Measurements from ENCODE around the gene CYB5R3. TPM values are rescaled to one million over a fixed set of nuclear protein-coding genes. Genes with fewer than 3 reads are reported as not detected.
"Not testable (repeated sequence)": the region's sequence is repeated elsewhere in the genome, so short reads cannot be mapped to it uniquely, and the experiment has no call there.

The CYB5R3 gene
- total RNA-seq, 1 donor from 2014 or later = 105 TPM

DNA sequence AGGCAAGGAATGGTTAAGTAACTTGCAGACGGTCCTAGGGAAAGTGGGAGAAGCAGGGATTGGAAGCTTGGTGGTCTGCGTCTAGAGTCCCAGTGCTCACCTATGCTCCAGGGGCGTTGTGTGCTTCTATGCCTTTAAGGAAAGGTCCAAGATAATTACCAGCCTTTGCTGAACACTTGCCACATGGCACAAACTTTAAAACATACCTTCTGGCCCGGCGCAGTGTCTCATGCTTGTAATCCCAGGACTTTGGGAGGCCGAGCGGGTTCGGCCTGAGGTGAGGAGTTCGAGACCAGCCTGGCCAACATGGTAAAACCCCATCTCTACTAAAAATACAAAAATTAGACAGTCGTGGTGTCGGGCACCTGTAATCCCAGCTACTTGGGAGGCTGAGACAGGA, 36.9 kb downstream of the CYB5R3 start:
- no peak overlapping the region for H3K27ac Mint-ChIP-seq (ENCODE audit: unreplicated experiment)
- peaks cover 11% of the 10 kb centered on the region for H3K27me3 Mint-ChIP-seq (ENCODE audit: low read depth)
- peak overlapping the region; percentile 96 for H3K4me3 Mint-ChIP-seq
- H3K4me1 Mint-ChIP-seq = peaks cover 68% of the 10 kb centered on the region
- no peak for DNase-seq (ENCODE audit: low read depth, low spot score)
- no peaks in the 10 kb centered on the region for H3K9me3 Mint-ChIP-seq
- TF ChIP-seq, protein P1, sequence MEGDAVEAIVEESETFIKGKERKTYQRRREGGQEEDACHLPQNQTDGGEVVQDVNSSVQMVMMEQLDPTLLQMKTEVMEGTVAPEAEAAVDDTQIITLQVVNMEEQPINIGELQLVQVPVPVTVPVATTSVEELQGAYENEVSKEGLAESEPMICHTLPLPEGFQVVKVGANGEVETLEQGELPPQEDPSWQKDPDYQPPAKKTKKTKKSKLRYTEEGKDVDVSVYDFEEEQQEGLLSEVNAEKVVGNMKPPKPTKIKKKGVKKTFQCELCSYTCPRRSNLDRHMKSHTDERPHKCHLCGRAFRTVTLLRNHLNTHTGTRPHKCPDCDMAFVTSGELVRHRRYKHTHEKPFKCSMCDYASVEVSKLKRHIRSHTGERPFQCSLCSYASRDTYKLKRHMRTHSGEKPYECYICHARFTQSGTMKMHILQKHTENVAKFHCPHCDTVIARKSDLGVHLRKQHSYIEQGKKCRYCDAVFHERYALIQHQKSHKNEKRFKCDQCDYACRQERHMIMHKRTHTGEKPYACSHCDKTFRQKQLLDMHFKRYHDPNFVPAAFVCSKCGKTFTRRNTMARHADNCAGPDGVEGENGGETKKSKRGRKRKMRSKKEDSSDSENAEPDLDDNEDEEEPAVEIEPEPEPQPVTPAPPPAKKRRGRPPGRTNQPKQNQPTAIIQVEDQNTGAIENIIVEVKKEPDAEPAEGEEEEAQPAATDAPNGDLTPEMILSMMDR (conservative IDR thresholded peaks at IDR 0.05) = no peak
- H3K36me3 Mint-ChIP-seq (ENCODE audit: low read depth) = peaks cover 9% of the 10 kb centered on the region

DNA sequence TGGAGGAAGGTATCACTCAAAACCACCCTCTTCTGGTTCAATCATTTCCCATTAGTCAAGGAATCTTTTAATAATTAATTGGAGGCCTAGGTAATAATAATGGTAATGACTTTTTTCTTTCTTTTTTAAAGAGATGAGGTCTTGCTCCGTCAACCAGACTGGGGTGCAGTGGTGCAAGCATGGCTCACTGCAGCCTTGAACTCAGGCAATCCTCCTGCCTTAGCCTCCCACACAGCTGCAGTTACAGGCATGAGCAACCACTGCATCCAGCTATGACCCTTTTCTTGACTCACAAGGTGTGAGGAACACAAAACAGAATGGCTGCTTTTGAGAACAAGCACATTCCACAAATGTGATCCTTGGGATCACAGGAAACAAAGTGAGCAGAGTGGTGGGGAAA, 38.1 kb downstream of the CYB5R3 start:
- H3K9me3 Mint-ChIP-seq = no peaks in the 10 kb centered on the region
- TF ChIP-seq, protein P1 (conservative IDR thresholded peaks at IDR 0.05) = no peak
- no peak overlapping the region for H3K27ac Mint-ChIP-seq (ENCODE audit: unreplicated experiment)
- H3K36me3 Mint-ChIP-seq (ENCODE audit: low read depth) = peaks cover 11% of the 10 kb centered on the region
- H3K27me3 Mint-ChIP-seq (ENCODE audit: low read depth) = peaks cover 11% of the 10 kb centered on the region
- H3K4me1 Mint-ChIP-seq = peaks cover 70% of the 10 kb centered on the region
- H3K4me3 Mint-ChIP-seq = peak overlapping the region; percentile 68
- DNase-seq (ENCODE audit: low read depth, low spot score) = no peak

DNA sequence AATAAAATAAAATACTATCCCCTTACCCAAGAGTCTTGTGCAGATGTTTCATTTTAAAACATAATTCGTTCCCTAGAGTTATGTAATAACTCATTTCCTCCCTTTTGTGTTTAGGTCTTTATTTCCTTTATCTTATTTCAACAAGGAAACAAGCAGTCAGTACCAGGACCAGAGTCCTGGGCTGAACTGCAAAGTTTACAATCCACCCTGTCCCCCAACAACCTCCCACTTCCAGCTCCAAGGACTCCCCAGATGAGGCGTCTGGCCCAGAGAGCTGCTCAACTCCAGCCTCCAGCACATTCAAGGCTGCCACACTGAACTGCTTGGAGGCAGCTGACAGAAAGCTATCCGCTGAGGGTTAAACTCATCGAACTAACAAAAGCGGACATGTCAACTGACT, 39.0 kb downstream of the CYB5R3 start:
- H3K27me3 Mint-ChIP-seq (ENCODE audit: low read depth) = peaks cover 6% of the 10 kb centered on the region
- no peak for DNase-seq (ENCODE audit: low read depth, low spot score)
- H3K4me1 Mint-ChIP-seq = peaks cover 63% of the 10 kb centered on the region
- no peaks in the 10 kb centered on the region for H3K9me3 Mint-ChIP-seq
- H3K36me3 Mint-ChIP-seq (ENCODE audit: low read depth) = peaks cover 11% of the 10 kb centered on the region
- TF ChIP-seq, protein P1 (conservative IDR thresholded peaks at IDR 0.05) = no peak
- peak overlapping the region; percentile 68 for H3K4me3 Mint-ChIP-seq
- peak overlapping the region; percentile 89 for H3K27ac Mint-ChIP-seq (ENCODE audit: unreplicated experiment)

DNA sequence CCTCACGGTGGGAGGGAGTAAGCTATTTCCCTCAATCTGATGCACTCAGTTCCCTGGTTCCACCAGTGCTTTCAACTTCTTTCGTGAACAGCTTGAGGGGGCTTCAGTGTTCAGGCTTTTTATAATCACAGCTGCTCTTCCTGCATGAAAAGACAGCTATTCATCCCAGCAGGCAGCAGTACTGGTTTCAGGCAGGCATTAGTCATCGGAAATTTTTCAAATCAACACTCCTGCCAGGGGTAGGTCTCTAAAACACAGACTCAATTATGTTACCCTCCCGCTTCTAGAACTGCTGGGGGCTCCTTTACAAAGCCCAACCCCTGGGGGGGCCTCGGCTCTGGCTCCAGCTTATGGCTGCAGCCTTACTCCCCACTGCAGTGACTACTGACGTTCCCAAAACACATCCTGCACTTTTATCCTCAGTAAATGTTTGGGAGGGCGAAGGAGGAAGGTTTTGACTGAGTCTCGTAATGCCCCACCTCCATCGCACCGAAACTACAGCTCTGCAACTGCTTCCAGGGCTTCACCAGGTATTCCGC, 40.3 kb downstream of the CYB5R3 start:
- TF ChIP-seq, protein P1 (conservative IDR thresholded peaks at IDR 0.05) = no peak
- peaks cover 56% of the 10 kb centered on the region for H3K4me1 Mint-ChIP-seq
- H3K4me3 Mint-ChIP-seq = peak overlapping the region; percentile 91
- H3K9me3 Mint-ChIP-seq = no peaks in the 10 kb centered on the region
- H3K27ac Mint-ChIP-seq (ENCODE audit: unreplicated experiment) = peak overlapping the region; percentile 93
- no peak for DNase-seq (ENCODE audit: low read depth, low spot score)
- H3K27me3 Mint-ChIP-seq (ENCODE audit: low read depth) = no peaks in the 10 kb centered on the region
- H3K36me3 Mint-ChIP-seq (ENCODE audit: low read depth) = peaks cover 9% of the 10 kb centered on the region

DNA sequence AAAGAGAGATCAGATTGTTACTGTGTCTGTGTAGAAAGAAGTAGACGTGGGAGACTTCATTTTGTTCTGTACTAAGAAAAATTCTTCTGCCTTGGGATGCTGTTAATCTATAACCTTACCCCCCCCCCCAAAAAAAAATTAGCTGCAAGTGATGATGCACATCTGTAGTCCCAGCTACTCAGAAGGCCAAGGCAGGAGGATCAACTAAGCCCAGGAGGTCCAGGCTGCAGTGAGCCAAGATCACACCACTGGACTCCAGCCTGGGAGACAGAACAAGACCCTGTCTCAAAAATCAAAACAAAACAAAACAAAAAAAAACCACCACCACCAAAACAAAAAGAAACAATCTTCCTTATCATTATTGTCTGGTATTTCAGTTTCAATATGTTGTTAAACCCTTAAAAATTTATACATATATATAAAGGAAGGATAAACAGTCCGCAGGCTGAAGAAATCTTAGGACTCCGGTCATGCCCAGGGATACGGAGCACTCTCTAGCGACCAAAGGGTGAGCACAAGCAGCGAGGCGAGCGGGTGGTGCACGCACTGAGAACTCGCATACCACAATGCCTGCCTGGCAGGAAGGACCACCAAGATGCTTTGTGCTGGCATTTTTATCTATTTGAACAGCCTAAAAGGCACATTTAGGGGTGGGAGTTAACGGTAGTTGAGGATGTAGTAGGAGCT, 40.9 kb downstream of the CYB5R3 start:
- peak overlapping the region; percentile 91 for H3K4me3 Mint-ChIP-seq
- DNase-seq (ENCODE audit: low read depth, low spot score) = no peak
- H3K27ac Mint-ChIP-seq (ENCODE audit: unreplicated experiment) = peak overlapping the region; percentile 75
- H3K9me3 Mint-ChIP-seq = no peaks in the 10 kb centered on the region
- H3K27me3 Mint-ChIP-seq (ENCODE audit: low read depth) = no peaks in the 10 kb centered on the region
- peaks cover 51% of the 10 kb centered on the region for H3K4me1 Mint-ChIP-seq
- TF ChIP-seq, protein P1 (conservative IDR thresholded peaks at IDR 0.05) = no peak
- H3K36me3 Mint-ChIP-seq (ENCODE audit: low read depth) = peaks cover 9% of the 10 kb centered on the region

DNA sequence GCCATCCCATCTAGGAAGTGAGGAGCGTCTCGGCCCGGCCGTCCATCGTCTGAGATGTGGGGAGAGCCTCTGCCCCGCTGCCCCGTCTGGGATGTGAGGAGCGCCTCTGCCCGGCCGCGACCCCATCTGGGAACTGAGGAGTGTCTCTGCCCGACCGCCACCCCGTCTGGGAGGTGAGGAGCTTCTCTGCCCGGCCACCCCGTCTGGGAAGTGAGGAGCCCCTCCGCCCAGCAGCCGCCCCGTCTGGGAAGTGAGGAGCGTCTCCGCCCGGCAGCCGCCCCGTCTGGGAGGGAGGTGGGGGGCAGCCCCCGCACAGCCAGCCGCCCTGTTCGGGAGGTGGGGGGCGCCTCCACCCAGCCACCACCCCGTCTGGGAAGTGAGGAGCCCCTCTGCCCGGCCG, 41.6 kb downstream of the CYB5R3 start:
- H3K9me3 Mint-ChIP-seq; H3K36me3 Mint-ChIP-seq (ENCODE audit: low read depth); DNase-seq (ENCODE audit: low read depth, low spot score); H3K4me3 Mint-ChIP-seq; H3K27me3 Mint-ChIP-seq (ENCODE audit: low read depth); H3K27ac Mint-ChIP-seq (ENCODE audit: unreplicated experiment): not testable (repeated sequence)
- H3K4me1 Mint-ChIP-seq = peaks cover 45% of the 10 kb centered on the region

Measured in neural crest cell (in vitro differentiated cells).